HepG2 (cell line): ENCODE measurements around the gene SETD5. TPM values are rescaled to one million over a fixed set of nuclear protein-coding genes. Genes with fewer than 3 reads are reported as not detected.

Source experiments
- CEBPG ChIP-seq: IDR thresholded peaks from 2 replicates; pipeline ENCODE4 v1.6.1; 2016
- HNRNPK ChIP-seq: fragments of 200-400 bp; formaldehyde crosslinking; IDR thresholded peaks from 2 replicates; pipeline ENCODE4 v1.6.1; 2018; ENCODE audit warnings: low read length, low read depth, moderate library complexity, mild to moderate bottlenecking; ENCODE audit not compliant: poor library complexity, severe bottlenecking
- MIER2 ChIP-seq: IDR thresholded peaks from 2 replicates; pipeline ENCODE4 v1.6.1; 2016; ENCODE audit warnings: missing biosample characterization, missing genetic modification reagents
- PATZ1 ChIP-seq: sonication (generic); formaldehyde crosslinking; IDR thresholded peaks from 2 replicates; pipeline ENCODE4 v1.4.0; 2020; ENCODE audit warnings: missing genetic modification reagents
- PCBP2 ChIP-seq: fragments of 200-400 bp; formaldehyde crosslinking; optimal IDR thresholded peaks from 2 replicates; pipeline ENCODE3; 2018; ENCODE audit warnings: low read length, low read depth; ENCODE audit not compliant: poor library complexity, severe bottlenecking
- RARA ChIP-seq: IDR thresholded peaks from 2 replicates; pipeline ENCODE4 v1.6.1; 2016; ENCODE audit warnings: missing genetic modification reagents, missing compliant biosample characterization
- RBM22 ChIP-seq: fragments of 200-400 bp; formaldehyde crosslinking; optimal IDR thresholded peaks from 2 replicates; pipeline ENCODE3; 2017; ENCODE audit warnings: mild to moderate bottlenecking, low read length, moderate library complexity
- SMYD3 ChIP-seq: sonication (generic); formaldehyde crosslinking; IDR thresholded peaks from 2 replicates; pipeline ENCODE4 v1.8.1; 2023; ENCODE audit warnings: mild to moderate bottlenecking, missing genetic modification reagents
- SOX13 ChIP-seq, 3 experiments: fragments of 450-650 bp in 1 of 3; sonication (generic) in 1 of 3; formaldehyde crosslinking in 1 of 3; IDR thresholded peaks in 2 of 3; conservative IDR thresholded peaks in 1 of 3; 2 replicates each; pipeline versions ENCODE4 v1.5.0 to v1.6.1; 2016 to 2020; ENCODE audit warnings: antibody characterized with exemption in 1 of 3, mild to moderate bottlenecking in 1 of 3, missing compliant biosample characterization in 1 of 3, missing genetic modification reagents in 1 of 3, moderate library complexity in 1 of 3
- TBX2 ChIP-seq: sonication (generic); formaldehyde crosslinking; IDR thresholded peaks from 2 replicates; pipeline ENCODE4 v1.5.0; 2020; ENCODE audit warnings: missing genetic modification reagents, mild to moderate bottlenecking, borderline replicate concordance
- TGIF2 ChIP-seq: IDR thresholded peaks from 2 replicates; pipeline ENCODE4 v1.6.1; 2016; ENCODE audit warnings: control low read depth, missing compliant biosample characterization
- XRCC5 ChIP-seq: fragments of 200-400 bp; formaldehyde crosslinking; optimal IDR thresholded peaks from 2 replicates; pipeline ENCODE3; 2017; ENCODE audit warnings: mild to moderate bottlenecking, low read length
- YEATS2 ChIP-seq: sonication (generic); formaldehyde crosslinking; IDR thresholded peaks from 2 replicates; pipeline ENCODE4 v1.4.0; 2020; ENCODE audit warnings: missing genetic modification reagents, borderline replicate concordance
- ZMYM3 ChIP-seq: sonication (generic); formaldehyde crosslinking; IDR thresholded peaks from 2 replicates; pipeline ENCODE4 v1.5.1; 2020; ENCODE audit warnings: mild to moderate bottlenecking, missing genetic modification reagents
- ZNF20 ChIP-seq: sonication (generic); formaldehyde crosslinking; IDR thresholded peaks from 2 replicates; pipeline ENCODE4 v1.4.0; 2020; ENCODE audit warnings: mild to moderate bottlenecking, moderate library complexity, missing genetic modification reagents
- ZNF331 ChIP-seq: sonication (generic); formaldehyde crosslinking; IDR thresholded peaks from 2 replicates; pipeline ENCODE4 v1.4.0; 2020; ENCODE audit warnings: missing genetic modification reagents
- ZNF577 ChIP-seq: sonication (generic); formaldehyde crosslinking; IDR thresholded peaks from 2 replicates; pipeline ENCODE4 v1.4.0; 2020; ENCODE audit warnings: mild to moderate bottlenecking, low read depth, missing genetic modification reagents, borderline replicate concordance
- ZNF878 ChIP-seq: sonication (generic); formaldehyde crosslinking; IDR thresholded peaks from 2 replicates; pipeline ENCODE4 v1.8.1; 2023; ENCODE audit warnings: mild to moderate bottlenecking, missing genetic modification reagents, moderate library complexity
- polyA plus RNA-seq, 8 experiments: library from polyadenylated mRNA; depleted of rRNA in 3 of 8; stranded (reverse) in 7 of 8; unstranded in 1 of 8; fragments of >200 nt; fragmentation: Illumina TruSeq in 4 of 8; extraction: Trizol in 4 of 8; gene quantifications; 2 replicates each; pipeline versions ENCODE4 v1.2.1 to v1.2.3, GENCODE V29; 2011 to 2016; ENCODE audit warnings: low read depth in 4 of 8, missing spikeins in 1 of 8, mixed read lengths in 1 of 8; ENCODE audit not compliant: insufficient read depth in 1 of 8
- total RNA-seq, 5 experiments: library from RNA; depleted of rRNA; stranded (reverse); fragments of >200 nt; fragmentation: Illumina TruSeq; extraction: Trizol; gene quantifications; 2 replicates each; pipeline ENCODE4 v1.2.3, GENCODE V29; 2016; ENCODE audit warnings: low read depth in 1 of 5
- TF ChIP-seq, protein P1 (sequence below), 2 experiments: IDR thresholded peaks; 2 replicates each; pipeline ENCODE4 v1.6.1; 2011 to 2012; ENCODE audit warnings: low read length in 2 of 2, borderline replicate concordance in 1 of 2, low read depth in 1 of 2, mild to moderate bottlenecking in 1 of 2, moderate library complexity in 1 of 2
- TF ChIP-seq, protein P2 (sequence below): sonication (generic); formaldehyde crosslinking; IDR thresholded peaks from 2 replicates; pipeline ENCODE4 v1.4.0; 2020; ENCODE audit warnings: missing genetic modification reagents

SETD5 gene
- total and polyA plus RNA-seq, 2 of the 13 experiments (the other 11 are each of a cell fraction or from before 2014, with no cell fraction given): 46.8 to 95.8 TPM

DNA sequence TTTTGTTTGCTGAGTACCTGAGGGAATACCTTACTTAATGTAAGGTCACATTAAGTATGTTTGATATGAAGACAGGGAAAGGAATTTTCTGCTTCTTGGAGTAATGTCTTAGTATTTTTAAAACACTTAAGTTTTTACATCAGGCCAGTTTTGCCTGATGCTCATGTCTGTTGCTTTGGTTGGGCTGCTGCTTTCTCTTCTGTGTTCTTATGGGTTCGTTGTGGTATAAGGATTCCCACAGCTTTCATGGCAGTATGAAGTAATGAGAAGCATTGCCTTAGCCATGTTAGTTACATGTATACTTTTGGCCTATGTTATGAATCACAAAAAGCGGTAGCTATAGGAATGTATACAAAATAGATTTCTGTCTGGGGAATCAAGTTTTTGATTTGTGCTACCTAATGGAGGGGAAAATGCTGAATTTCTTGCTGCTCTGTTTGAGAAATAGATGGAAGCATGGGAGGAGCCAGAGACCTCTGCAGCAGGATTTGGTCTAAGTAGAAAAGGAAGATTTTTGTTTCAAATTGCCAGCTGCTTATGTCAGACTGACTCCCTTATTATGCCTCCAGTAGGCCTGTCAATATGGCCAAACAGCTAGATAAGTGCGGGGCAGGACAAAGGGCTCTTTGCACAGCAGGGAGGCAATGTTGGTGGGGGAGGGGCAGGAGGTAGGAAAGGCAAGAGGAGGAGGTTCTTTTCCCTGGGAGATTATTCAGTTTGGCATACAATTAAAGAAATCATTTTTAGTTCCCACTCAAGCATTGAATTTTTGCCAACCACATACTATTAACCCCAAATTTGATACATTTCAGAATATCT lies 5.2 kb downstream of the SETD5 start (continued):
- TF ChIP-seq, protein P1, sequence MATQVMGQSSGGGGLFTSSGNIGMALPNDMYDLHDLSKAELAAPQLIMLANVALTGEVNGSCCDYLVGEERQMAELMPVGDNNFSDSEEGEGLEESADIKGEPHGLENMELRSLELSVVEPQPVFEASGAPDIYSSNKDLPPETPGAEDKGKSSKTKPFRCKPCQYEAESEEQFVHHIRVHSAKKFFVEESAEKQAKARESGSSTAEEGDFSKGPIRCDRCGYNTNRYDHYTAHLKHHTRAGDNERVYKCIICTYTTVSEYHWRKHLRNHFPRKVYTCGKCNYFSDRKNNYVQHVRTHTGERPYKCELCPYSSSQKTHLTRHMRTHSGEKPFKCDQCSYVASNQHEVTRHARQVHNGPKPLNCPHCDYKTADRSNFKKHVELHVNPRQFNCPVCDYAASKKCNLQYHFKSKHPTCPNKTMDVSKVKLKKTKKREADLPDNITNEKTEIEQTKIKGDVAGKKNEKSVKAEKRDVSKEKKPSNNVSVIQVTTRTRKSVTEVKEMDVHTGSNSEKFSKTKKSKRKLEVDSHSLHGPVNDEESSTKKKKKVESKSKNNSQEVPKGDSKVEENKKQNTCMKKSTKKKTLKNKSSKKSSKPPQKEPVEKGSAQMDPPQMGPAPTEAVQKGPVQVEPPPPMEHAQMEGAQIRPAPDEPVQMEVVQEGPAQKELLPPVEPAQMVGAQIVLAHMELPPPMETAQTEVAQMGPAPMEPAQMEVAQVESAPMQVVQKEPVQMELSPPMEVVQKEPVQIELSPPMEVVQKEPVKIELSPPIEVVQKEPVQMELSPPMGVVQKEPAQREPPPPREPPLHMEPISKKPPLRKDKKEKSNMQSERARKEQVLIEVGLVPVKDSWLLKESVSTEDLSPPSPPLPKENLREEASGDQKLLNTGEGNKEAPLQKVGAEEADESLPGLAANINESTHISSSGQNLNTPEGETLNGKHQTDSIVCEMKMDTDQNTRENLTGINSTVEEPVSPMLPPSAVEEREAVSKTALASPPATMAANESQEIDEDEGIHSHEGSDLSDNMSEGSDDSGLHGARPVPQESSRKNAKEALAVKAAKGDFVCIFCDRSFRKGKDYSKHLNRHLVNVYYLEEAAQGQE (IDR thresholded peaks at IDR 0.05; ENCODE audit: borderline replicate concordance in 1 of 2, low read depth in 1 of 2, low read length in 2 of 2): peak in 1 of 2 experiments; percentile 69; a peak in 1 of 4 replicates
- TF ChIP-seq XRCC5 (peak; percentile 62), PATZ1 (CRISPR knock-in tag) (peak; percentile 52; the same call in 1 of the 2 replicates), ZMYM3 (CRISPR knock-in tag) (0 out of 2 replicates have a peak, but pooled peaks have one; percentile 33), YEATS2 (CRISPR knock-in tag) (peak; percentile 29; the same call in 1 of the 2 replicates), RBM22 (no peak), CEBPG (CRISPR knock-in tag) (peak; percentile 66), SOX13 (IDR thresholded peaks at IDR 0.05) (no peak), SOX13 (CRISPR knock-in tag; conservative IDR thresholded peaks at IDR 0.05 in 1 of 2, IDR thresholded peaks at IDR 0.05 in 1 of 2) (peak in 1 of 2 experiments; percentile 81; a peak in 2 of 4 replicates), ZNF878 (no peak), ZNF577 (no peak), ZNF20 (CRISPR knock-in tag) (no peak), SMYD3 (CRISPR knock-in tag) (0 out of 2 replicates have a peak, but pooled peaks have one; percentile 41), MIER2 (0 out of 2 replicates have a peak, but pooled peaks have one; percentile 25), TGIF2 (CRISPR knock-in tag) (peak; percentile 94), TBX2 (CRISPR knock-in tag) (peak; percentile 66; the same call in 1 of the 2 replicates), RARA (peak; percentile 31; the same call in 1 of the 2 replicates), ZNF331 (CRISPR knock-in tag) (peak; percentile 65), PCBP2 (no peak), HNRNPK (peak; percentile 30)
- TF ChIP-seq, protein P2, sequence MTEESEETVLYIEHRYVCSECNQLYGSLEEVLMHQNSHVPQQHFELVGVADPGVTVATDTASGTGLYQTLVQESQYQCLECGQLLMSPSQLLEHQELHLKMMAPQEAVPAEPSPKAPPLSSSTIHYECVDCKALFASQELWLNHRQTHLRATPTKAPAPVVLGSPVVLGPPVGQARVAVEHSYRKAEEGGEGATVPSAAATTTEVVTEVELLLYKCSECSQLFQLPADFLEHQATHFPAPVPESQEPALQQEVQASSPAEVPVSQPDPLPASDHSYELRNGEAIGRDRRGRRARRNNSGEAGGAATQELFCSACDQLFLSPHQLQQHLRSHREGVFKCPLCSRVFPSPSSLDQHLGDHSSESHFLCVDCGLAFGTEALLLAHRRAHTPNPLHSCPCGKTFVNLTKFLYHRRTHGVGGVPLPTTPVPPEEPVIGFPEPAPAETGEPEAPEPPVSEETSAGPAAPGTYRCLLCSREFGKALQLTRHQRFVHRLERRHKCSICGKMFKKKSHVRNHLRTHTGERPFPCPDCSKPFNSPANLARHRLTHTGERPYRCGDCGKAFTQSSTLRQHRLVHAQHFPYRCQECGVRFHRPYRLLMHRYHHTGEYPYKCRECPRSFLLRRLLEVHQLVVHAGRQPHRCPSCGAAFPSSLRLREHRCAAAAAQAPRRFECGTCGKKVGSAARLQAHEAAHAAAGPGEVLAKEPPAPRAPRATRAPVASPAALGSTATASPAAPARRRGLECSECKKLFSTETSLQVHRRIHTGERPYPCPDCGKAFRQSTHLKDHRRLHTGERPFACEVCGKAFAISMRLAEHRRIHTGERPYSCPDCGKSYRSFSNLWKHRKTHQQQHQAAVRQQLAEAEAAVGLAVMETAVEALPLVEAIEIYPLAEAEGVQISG (CRISPR knock-in tag): peak; percentile 45; the same call in 1 of the 2 replicates
